HK-2 (cell line): Measurements from ENCODE around the gene BCAT1.
"Not testable (repeated sequence)": the region's sequence is repeated elsewhere in the genome, so short reads cannot be mapped to it uniquely, and the experiment has no call there.

ENCODE experiments used
- DNase-seq: peaks from one replicate; pipeline ENCODE4 v3.0.0-alpha.2; 2018; ENCODE audit not compliant: unreplicated experiment

Gene BCAT1

GRCh38 chr12:24960222-24960855, 11.4 kb upstream of the BCAT1 start:
- DNase-seq, result peak; percentile 38

- DNase-seq, result not testable (repeated sequence)
Measured at GRCh38 chr12:24956351-24956750, 7.5 kb upstream of the BCAT1 start.

- no peak for DNase-seq
Measured at GRCh38 chr12:24955853-24956252, 7.0 kb upstream of the BCAT1 start.

GRCh38 chr12:24955389-24955788, 6.5 kb upstream of the BCAT1 start:
- DNase-seq, result no peak

DNA sequence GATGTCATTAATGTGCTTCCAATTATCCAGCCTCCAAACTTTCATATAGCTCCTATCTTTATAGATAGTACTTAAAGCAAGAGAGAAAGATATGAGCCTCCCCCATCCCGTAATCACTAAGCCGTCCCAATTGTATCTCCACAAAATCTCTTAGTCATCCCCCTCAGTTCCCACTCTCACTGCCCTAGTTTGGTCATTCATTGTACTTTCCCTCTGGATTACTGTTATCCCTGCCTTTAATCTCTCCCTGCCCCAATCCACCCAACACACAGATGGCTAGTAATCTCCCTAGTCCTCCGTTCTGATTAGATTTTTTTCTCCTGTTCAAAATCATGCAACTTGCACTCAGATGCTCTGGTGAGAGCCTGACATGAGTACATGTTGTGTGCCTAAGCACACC, 5.4 kb upstream of the BCAT1 start:
- no peak for DNase-seq

DNA sequence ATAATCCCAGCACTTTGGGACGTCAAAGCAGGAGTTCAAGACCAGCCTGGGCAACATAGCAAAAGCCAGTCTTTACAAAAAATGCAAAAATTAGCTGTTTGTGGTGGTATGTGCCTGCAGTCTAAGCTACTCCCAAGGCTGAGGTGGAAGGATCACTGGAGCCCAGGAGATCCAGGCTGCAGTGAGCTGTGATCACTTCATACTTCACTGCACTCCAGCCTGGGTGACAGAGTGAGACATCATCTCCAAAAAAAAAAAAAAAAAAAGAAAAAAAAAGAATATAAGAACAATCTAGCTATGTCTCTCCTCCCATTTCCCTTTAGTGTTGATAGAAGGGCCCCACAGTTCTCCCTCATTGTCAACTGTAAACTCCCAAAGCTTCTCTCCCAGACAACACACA, 3.5 kb upstream of the BCAT1 start:
- peak; percentile 16 for DNase-seq

- DNase-seq, result no peak
Measured at GRCh38 chr12:24950231-24950834, 1.4 kb upstream of the BCAT1 start.

- DNase-seq, result peak; percentile 50
Measured at GRCh38 chr12:24948420-24948756, 513 bp downstream of the BCAT1 start.

GRCh38 chr12:24947541-24948419, 1.1 kb downstream of the BCAT1 start:
- DNase-seq, result no peak

GRCh38 chr12:24945845-24946244, 3.1 kb downstream of the BCAT1 start:
- DNase-seq, result no peak

DNA sequence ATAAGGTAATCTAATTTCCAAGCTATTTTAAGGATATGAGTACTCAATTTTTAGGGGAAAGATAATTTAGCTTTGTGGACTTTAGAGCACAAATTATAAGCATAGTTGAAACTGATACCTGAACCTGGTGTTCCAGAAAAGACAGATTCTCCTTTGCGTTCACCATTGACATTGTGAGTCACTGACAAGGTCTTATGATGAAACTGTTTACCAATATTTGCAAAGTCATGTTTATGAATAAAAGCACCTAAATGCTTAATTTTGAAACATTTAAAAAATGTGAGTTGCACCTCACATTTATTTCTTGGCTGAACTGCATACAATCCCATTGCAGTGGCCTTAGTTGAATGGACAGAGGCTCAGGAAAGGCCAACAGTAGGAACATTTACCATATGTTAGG, 3.9 kb downstream of the BCAT1 start:
- no peak for DNase-seq

DNA sequence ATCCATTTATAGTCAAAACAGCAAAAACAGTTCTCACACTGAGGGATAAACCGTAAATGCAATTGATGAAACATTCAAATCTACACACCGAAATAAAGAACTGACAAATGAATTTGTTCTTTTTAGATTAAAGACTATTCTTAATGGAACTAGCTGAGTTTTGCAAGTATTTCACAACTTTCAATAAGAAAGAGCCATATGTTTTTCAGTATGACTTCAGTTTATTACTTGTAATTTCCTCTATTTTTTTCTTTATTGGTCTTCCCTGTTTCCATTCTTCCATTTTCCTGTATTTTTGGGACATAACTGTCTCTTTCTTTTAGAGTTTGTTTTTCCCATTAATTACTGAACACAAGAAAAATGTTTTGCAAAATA, 4.3 kb downstream of the BCAT1 start:
- no peak for DNase-seq

- no peak for DNase-seq
Measured at GRCh38 chr12:24943947-24944600, 4.8 kb downstream of the BCAT1 start.

DNA sequence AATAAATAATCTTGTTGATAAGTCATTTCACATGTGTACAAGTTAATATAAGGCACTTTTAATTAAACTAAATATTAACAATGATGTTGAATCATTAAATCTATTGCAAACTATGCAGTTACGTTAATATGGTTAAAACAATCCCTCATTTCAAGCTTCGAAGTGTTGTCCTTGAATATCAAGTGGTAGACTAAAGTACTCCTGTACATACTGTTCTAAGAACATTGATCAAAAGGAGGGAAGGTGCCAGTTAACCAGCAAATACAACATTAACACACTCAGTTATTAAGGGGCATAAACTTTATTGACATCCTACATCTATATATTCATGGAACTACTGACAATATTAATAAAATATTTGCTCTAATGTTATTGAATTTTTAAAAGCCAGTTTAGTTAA, 8.7 kb downstream of the BCAT1 start:
- no peak for DNase-seq

- not testable (repeated sequence) for DNase-seq
Measured at GRCh38 chr12:24939551-24939950, 9.3 kb downstream of the BCAT1 start.

DNA sequence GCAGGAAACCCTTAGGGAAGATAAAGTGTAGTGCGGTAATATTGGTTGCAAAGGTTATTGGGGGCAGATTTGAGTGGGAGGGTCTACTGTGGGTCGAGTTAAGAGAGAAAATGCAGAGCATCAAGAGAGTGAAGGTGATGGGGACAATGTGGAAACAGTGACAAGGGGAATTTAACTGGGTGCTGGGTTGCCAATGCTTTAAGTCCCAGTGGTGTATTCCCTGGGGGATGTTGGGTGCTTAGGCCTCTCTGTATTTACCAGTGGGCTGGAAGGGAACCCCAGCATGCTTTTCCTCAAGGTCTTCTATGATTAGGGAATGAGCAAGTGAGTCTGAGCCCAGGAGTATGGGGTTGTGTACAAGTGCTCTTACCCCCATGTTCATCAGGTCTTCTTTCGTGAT, 10.6 kb downstream of the BCAT1 start:
- no peak for DNase-seq

DNA sequence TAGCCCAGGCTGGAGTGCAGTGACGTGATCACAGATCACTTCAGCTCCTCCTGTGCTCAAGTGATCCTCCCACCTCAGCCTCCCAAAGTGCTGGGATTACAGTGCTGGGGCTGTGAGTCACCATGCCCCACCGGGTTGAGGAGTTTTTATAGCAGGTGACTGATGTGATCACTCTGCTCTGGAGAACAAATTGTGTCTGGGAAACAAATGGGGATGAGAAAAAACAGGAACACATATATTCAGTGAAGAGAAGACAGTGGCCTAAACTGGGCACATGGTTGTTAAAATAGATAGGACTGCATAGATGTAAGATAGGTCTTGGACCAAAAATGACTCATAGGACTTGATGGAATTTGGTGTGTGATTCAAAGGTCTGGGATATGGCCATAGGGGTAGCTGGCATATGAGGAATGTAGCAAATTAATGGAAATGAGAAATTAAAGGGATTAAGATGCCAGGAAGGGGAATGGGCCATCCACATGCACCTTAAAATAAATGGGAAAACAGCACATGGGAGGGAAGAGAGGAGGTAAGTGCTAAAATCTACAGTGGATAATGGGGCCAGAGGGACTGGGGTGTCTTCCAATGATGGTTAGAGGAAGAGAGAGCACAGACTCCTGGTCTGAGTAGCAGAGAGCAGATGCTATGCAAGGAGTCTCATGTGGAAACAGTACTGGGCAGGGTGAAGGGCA, 11.2 kb downstream of the BCAT1 start:
- DNase-seq, result peak; percentile 17

DNA sequence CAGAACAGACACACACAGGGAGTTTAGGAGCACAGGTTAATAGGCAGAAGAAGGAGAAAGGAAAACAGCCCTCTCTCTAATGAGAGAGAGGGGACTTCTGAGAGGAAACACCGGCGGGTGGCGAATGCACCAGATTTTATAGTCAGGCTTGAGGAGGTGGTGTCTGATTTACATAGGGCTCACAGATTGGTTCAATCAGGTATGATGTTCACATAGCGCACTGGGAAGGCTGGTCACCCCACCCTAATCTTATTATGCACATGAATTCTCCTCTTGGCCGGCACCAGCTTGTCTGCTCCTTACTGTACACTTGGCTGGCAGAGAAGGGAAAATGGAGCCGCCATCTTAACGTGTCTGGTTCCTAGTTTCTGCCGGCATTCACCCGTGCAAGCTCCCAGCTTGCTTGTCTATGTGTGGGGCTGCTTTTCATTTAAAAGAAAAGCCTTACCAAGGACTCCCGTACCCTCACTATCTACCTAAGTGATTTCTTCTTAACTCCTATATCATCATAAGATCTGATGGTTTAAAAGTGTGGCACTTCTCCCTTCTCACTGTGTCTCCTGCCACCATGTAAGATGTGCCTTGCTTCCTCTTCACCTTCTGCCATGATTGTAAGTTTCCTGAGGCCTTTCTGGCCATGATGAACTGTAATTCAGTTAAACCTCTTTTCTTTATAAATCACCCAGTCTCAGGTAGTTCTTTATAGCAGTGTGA, 15.1 kb downstream of the BCAT1 start:
- no peak for DNase-seq

- DNase-seq, result no peak
Measured at GRCh38 chr12:24931666-24932405, 17.1 kb downstream of the BCAT1 start.

- no peak for DNase-seq
Measured at GRCh38 chr12:24929953-24930352, 18.9 kb downstream of the BCAT1 start.
